ENCODE results near the gene ADK. TPM values are rescaled to one million over a fixed set of nuclear protein-coding genes. Genes with fewer than 3 reads are reported as not detected.
"Not testable (repeated sequence)": the region's sequence is repeated elsewhere in the genome, so short reads cannot be mapped to it uniquely, and the experiment has no call there.

ADK gene
- total RNA-seq, 1 donor from 2014 or later = 47.4 TPM

- Mint-ChIP-seq H3K4me1 (ENCODE audit: low read depth) (no peaks in the 10 kb centered on the region), H3K4me3 (no peak overlapping the region), H3K36me3 (ENCODE audit: low read depth) (peaks cover 5% of the 10 kb centered on the region), H3K27me3 (ENCODE audit: insufficient read depth) (no peaks in the 10 kb centered on the region), H3K9me3 (no peaks in the 10 kb centered on the region), H3K27ac (no peak overlapping the region)
- intact Hi-C loops (cut with micrococcal nuclease) = no loop called here
- DNase-seq (ENCODE audit: low spot score) = no peak
Observed at GRCh38 chr10:74523199-74523598, 372.2 kb downstream of the ADK start.

- Mint-ChIP-seq H3K9me3 (no peaks in the 10 kb centered on the region), H3K36me3 (ENCODE audit: low read depth) (peaks cover 8% of the 10 kb centered on the region), H3K4me3 (no peak overlapping the region), H3K27ac (no peak overlapping the region), H3K4me1 (ENCODE audit: low read depth) (no peaks in the 10 kb centered on the region), H3K27me3 (ENCODE audit: insufficient read depth) (no peaks in the 10 kb centered on the region)
- no peak for DNase-seq (ENCODE audit: low spot score)
- intact Hi-C loops (cut with micrococcal nuclease) = no loop called here
Observed at GRCh38 chr10:74525885-74526284, 374.9 kb downstream of the ADK start.

GRCh38 chr10:74527611-74528010 lies 376.6 kb downstream of the ADK start:
- DNase-seq (ENCODE audit: low spot score); H3K4me1 Mint-ChIP-seq (ENCODE audit: low read depth); H3K9me3 Mint-ChIP-seq; intact Hi-C loops (cut with micrococcal nuclease); H3K27me3 Mint-ChIP-seq (ENCODE audit: insufficient read depth); H3K27ac Mint-ChIP-seq; H3K36me3 Mint-ChIP-seq (ENCODE audit: low read depth); H3K4me3 Mint-ChIP-seq: not testable (repeated sequence)

- no peaks in the 10 kb centered on the region for H3K9me3 Mint-ChIP-seq
- no peaks in the 10 kb centered on the region for H3K4me1 Mint-ChIP-seq (ENCODE audit: low read depth)
- no peak overlapping the region for H3K4me3 Mint-ChIP-seq
Observed at GRCh38 chr10:74529205-74529604, 378.2 kb downstream of the ADK start.

GRCh38 chr10:74530981-74531380 lies 380.0 kb downstream of the ADK start:
- DNase-seq (ENCODE audit: low spot score) = no peak
- no peaks in the 10 kb centered on the region for H3K9me3 Mint-ChIP-seq
- no peaks in the 10 kb centered on the region for H3K27me3 Mint-ChIP-seq (ENCODE audit: insufficient read depth)
- no peaks in the 10 kb centered on the region for H3K4me1 Mint-ChIP-seq (ENCODE audit: low read depth)
- intact Hi-C loops (cut with micrococcal nuclease) = no loop called here
- peaks cover 8% of the 10 kb centered on the region for H3K36me3 Mint-ChIP-seq (ENCODE audit: low read depth)
- no peak overlapping the region for H3K27ac Mint-ChIP-seq
- H3K4me3 Mint-ChIP-seq = no peak overlapping the region

More at GRCh38 chr10:74529205-74529604, 378.2 kb downstream of the ADK start:
- Mint-ChIP-seq H3K36me3 (ENCODE audit: low read depth) (peaks cover 8% of the 10 kb centered on the region), H3K27ac (no peak overlapping the region), H3K27me3 (ENCODE audit: insufficient read depth) (no peaks in the 10 kb centered on the region)
- no peak for DNase-seq (ENCODE audit: low spot score)
- intact Hi-C loops (cut with micrococcal nuclease) = no loop called here

- Mint-ChIP-seq H3K27ac (no peak overlapping the region), H3K27me3 (ENCODE audit: insufficient read depth) (no peaks in the 10 kb centered on the region), H3K9me3 (no peaks in the 10 kb centered on the region), H3K4me1 (ENCODE audit: low read depth) (peaks cover 12% of the 10 kb centered on the region), H3K36me3 (ENCODE audit: low read depth) (peaks cover 7% of the 10 kb centered on the region), H3K4me3 (no peak overlapping the region)
- intact Hi-C loops (cut with micrococcal nuclease) = no loop called here
- no peak for DNase-seq (ENCODE audit: low spot score)
Observed at GRCh38 chr10:74539317-74539716, 388.3 kb downstream of the ADK start.

- intact Hi-C loops (cut with micrococcal nuclease) = no loop called here
- Mint-ChIP-seq H3K9me3 (no peaks in the 10 kb centered on the region), H3K4me3 (no peak overlapping the region), H3K27me3 (ENCODE audit: insufficient read depth) (no peaks in the 10 kb centered on the region), H3K4me1 (ENCODE audit: low read depth) (peaks cover 11% of the 10 kb centered on the region), H3K36me3 (ENCODE audit: low read depth) (peaks cover 7% of the 10 kb centered on the region), H3K27ac (no peak overlapping the region)
- DNase-seq (ENCODE audit: low spot score) = no peak
Observed at GRCh38 chr10:74541375-74541774, 390.4 kb downstream of the ADK start.

GRCh38 chr10:74542077-74542476 lies 391.1 kb downstream of the ADK start:
- no peak for DNase-seq (ENCODE audit: low spot score)
- H3K36me3 Mint-ChIP-seq (ENCODE audit: low read depth) = peaks cover 3% of the 10 kb centered on the region
- no peaks in the 10 kb centered on the region for H3K9me3 Mint-ChIP-seq
- H3K27me3 Mint-ChIP-seq (ENCODE audit: insufficient read depth) = no peaks in the 10 kb centered on the region
- intact Hi-C loops (cut with micrococcal nuclease) = no loop called here
- H3K27ac Mint-ChIP-seq = no peak overlapping the region
- H3K4me1 Mint-ChIP-seq (ENCODE audit: low read depth) = peaks cover 7% of the 10 kb centered on the region
- H3K4me3 Mint-ChIP-seq = no peak overlapping the region

GRCh38 chr10:74543276-74543675 lies 392.3 kb downstream of the ADK start:
- no peaks in the 10 kb centered on the region for H3K27me3 Mint-ChIP-seq (ENCODE audit: insufficient read depth)
- intact Hi-C loops (cut with micrococcal nuclease) = no loop called here
- H3K4me3 Mint-ChIP-seq = no peak overlapping the region
- no peaks in the 10 kb centered on the region for H3K9me3 Mint-ChIP-seq
- H3K27ac Mint-ChIP-seq = no peak overlapping the region
- H3K36me3 Mint-ChIP-seq (ENCODE audit: low read depth) = peaks cover 3% of the 10 kb centered on the region
- no peak for DNase-seq (ENCODE audit: low spot score)
- peaks cover 7% of the 10 kb centered on the region for H3K4me1 Mint-ChIP-seq (ENCODE audit: low read depth)

GRCh38 chr10:74544106-74544505 lies 393.1 kb downstream of the ADK start:
- H3K27ac Mint-ChIP-seq = peak overlapping the region; percentile 6
- H3K4me3 Mint-ChIP-seq = no peak overlapping the region
- intact Hi-C loops (cut with micrococcal nuclease) = no loop called here
- H3K27me3 Mint-ChIP-seq (ENCODE audit: insufficient read depth) = no peaks in the 10 kb centered on the region
- peaks cover 7% of the 10 kb centered on the region for H3K4me1 Mint-ChIP-seq (ENCODE audit: low read depth)
- DNase-seq (ENCODE audit: low spot score) = no peak
- H3K9me3 Mint-ChIP-seq = no peaks in the 10 kb centered on the region
- peaks cover 1% of the 10 kb centered on the region for H3K36me3 Mint-ChIP-seq (ENCODE audit: low read depth)

- Mint-ChIP-seq H3K4me3 (no peak overlapping the region), H3K27me3 (ENCODE audit: insufficient read depth) (no peaks in the 10 kb centered on the region), H3K4me1 (ENCODE audit: low read depth) (peaks cover 5% of the 10 kb centered on the region), H3K9me3 (no peaks in the 10 kb centered on the region), H3K27ac (no peak overlapping the region), H3K36me3 (ENCODE audit: low read depth) (peaks cover 2% of the 10 kb centered on the region)
- intact Hi-C loops (cut with micrococcal nuclease) = no loop called here
- no peak for DNase-seq (ENCODE audit: low spot score)
Observed at GRCh38 chr10:74548676-74549075, 397.7 kb downstream of the ADK start.

- no peaks in the 10 kb centered on the region for H3K27me3 Mint-ChIP-seq (ENCODE audit: insufficient read depth)
- no peak overlapping the region for H3K4me3 Mint-ChIP-seq
- H3K27ac Mint-ChIP-seq = no peak overlapping the region
- peaks cover 5% of the 10 kb centered on the region for H3K36me3 Mint-ChIP-seq (ENCODE audit: low read depth)
- intact Hi-C loops (cut with micrococcal nuclease) = no loop called here
- DNase-seq (ENCODE audit: low spot score) = no peak
- H3K9me3 Mint-ChIP-seq = no peaks in the 10 kb centered on the region
- peaks cover 5% of the 10 kb centered on the region for H3K4me1 Mint-ChIP-seq (ENCODE audit: low read depth)
Observed at GRCh38 chr10:74556072-74556705, 405.2 kb downstream of the ADK start.

- Mint-ChIP-seq H3K9me3 (no peaks in the 10 kb centered on the region), H3K4me1 (ENCODE audit: low read depth) (peaks cover 5% of the 10 kb centered on the region)
- intact Hi-C loops (cut with micrococcal nuclease) = loop anchor here (1.0 kb wide), 1 partner anchor 44 kb away; no protein-coding TSS in a partner anchor
Observed at GRCh38 chr10:74557098-74557497, 406.1 kb downstream of the ADK start.

GRCh38 chr10:74558403-74558802 lies 407.4 kb downstream of the ADK start:
- peaks cover 8% of the 10 kb centered on the region for H3K36me3 Mint-ChIP-seq (ENCODE audit: low read depth)
- no peaks in the 10 kb centered on the region for H3K27me3 Mint-ChIP-seq (ENCODE audit: insufficient read depth)
- no peak for DNase-seq (ENCODE audit: low spot score)
- H3K27ac Mint-ChIP-seq = no peak overlapping the region
- intact Hi-C loops (cut with micrococcal nuclease) = no loop called here
- peaks cover 5% of the 10 kb centered on the region for H3K4me1 Mint-ChIP-seq (ENCODE audit: low read depth)
- no peaks in the 10 kb centered on the region for H3K9me3 Mint-ChIP-seq
- H3K4me3 Mint-ChIP-seq = no peak overlapping the region

More at GRCh38 chr10:74557098-74557497, 406.1 kb downstream of the ADK start:
- Mint-ChIP-seq H3K27me3 (ENCODE audit: insufficient read depth) (no peaks in the 10 kb centered on the region), H3K4me3 (no peak overlapping the region), H3K36me3 (ENCODE audit: low read depth) (peaks cover 6% of the 10 kb centered on the region), H3K27ac (no peak overlapping the region)
- DNase-seq (ENCODE audit: low spot score) = no peak

Measured in activated T-helper 1 cell treated with anti-CD3 and anti-CD28 coated beads, Interleukin-12 subunit alpha, Interleukin-12 subunit beta, Interleukin-2, Interleukin-4 antibody, amounts not matched to agents 30 ng/mL and 10 ng/mL and 1 ng/mL, durations not matched to agents 14 hours and 24 hours and 36 hours (primary cell).